ENCODE data around the gene H3-3A. TPM values are rescaled to one million over a fixed set of nuclear protein-coding genes. Genes with fewer than 3 reads are reported as not detected.

H3-3A gene
- total and polyA plus RNA-seq, 11 donors: 241 to 471 (median 305) TPM

DNA sequence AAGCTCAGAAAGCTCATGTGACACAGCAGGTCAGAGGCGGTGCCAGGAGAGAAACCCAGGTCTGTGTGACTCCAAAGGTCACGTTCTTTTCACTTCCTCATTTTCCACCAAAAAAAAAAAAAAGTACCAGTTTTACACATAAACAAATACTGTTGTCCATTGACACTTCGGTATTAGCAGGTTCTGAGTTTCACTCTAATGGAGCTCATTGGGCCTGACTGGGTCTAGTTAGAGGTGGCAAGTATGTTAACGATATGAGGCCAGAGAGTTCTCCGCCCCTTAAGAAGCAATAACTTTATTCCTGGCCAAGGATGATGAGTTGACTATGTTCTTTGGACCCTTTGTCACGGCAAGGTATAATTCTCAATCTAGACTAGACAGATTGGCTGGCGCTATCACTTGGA is 33.4 kb upstream of the H3-3A start:
- Histone ChIP-seq H3K9me3 (no peaks in the 10 kb centered on the region), H3K4me3 (no peak overlapping the region), H3K27me3 (no peaks in the 10 kb centered on the region), H3K27ac (peak overlapping the region in 1 of 12 donors; percentile 62), H3K36me3 (no peaks in the 10 kb centered on the region), H3K4me1 (peaks cover 0 to 48% (median 0%) of the 10 kb centered on the region in 12 donors)
- no peak for DNase-seq
- peak in 2 of 4 donors; percentile 18 to 39 for ATAC-seq
- WGBS, 4 donors: 84 to 92% (median 90%) methylated on average over 7 of the region's 7 CpGs
- intact Hi-C loops (cut with DNase I): no loop called here
- TF ChIP-seq POLR2A (IDR thresholded peaks at IDR 0.05): no peak
- TF ChIP-seq, protein P1, sequence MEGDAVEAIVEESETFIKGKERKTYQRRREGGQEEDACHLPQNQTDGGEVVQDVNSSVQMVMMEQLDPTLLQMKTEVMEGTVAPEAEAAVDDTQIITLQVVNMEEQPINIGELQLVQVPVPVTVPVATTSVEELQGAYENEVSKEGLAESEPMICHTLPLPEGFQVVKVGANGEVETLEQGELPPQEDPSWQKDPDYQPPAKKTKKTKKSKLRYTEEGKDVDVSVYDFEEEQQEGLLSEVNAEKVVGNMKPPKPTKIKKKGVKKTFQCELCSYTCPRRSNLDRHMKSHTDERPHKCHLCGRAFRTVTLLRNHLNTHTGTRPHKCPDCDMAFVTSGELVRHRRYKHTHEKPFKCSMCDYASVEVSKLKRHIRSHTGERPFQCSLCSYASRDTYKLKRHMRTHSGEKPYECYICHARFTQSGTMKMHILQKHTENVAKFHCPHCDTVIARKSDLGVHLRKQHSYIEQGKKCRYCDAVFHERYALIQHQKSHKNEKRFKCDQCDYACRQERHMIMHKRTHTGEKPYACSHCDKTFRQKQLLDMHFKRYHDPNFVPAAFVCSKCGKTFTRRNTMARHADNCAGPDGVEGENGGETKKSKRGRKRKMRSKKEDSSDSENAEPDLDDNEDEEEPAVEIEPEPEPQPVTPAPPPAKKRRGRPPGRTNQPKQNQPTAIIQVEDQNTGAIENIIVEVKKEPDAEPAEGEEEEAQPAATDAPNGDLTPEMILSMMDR (IDR thresholded peaks at IDR 0.05): no peak

DNA sequence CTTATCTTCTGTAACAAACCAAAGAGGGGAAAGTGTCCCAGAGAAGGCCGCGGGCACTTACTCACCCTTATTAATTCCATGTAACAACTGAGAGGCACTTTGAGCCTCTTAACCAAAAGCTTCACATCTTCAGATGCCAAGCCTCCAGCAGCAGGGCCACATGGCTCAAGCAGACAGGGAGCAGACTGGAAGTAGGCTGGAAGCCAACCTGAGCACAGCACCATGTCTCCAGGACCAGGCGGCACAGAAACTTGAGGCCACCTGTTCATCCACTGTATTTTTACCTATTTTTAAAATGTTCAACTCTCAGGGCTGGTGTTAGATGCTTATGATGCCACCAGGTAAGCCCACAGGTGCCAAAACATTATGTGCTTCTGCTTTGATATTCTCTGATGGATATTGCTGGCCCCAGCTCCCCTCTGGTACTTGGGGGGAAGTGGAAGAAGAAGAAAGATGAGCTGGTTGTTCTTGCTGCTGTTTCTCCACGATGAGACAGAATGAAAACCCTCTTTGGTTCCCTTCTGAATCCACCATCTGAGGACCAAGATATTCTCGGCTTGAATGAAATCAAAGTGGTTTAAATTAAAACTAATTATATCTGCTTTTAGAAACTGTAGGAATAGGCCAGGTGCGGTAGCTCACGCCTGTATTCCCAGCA is 32.8 kb upstream of the H3-3A start:
- no peaks in the 10 kb centered on the region for H3K36me3 ChIP-seq
- no peak for ATAC-seq
- intact Hi-C loops (cut with DNase I): no loop called here
- peak overlapping the region in 1 of 12 donors; percentile 62 for H3K27ac ChIP-seq
- H3K9me3 ChIP-seq: no peaks in the 10 kb centered on the region
- TF ChIP-seq, protein P1 (IDR thresholded peaks at IDR 0.05): no peak
- no peak for TF ChIP-seq POLR2A (IDR thresholded peaks at IDR 0.05)
- no peak for DNase-seq
- peaks cover 0 to 54% (median 4%) of the 10 kb centered on the region in 12 donors for H3K4me1 ChIP-seq
- H3K4me3 ChIP-seq: no peak overlapping the region
- H3K27me3 ChIP-seq: no peaks in the 10 kb centered on the region
- WGBS, 4 donors: 92 to 95% (median 94%) methylated on average over 7 of the region's 7 CpGs

DNA sequence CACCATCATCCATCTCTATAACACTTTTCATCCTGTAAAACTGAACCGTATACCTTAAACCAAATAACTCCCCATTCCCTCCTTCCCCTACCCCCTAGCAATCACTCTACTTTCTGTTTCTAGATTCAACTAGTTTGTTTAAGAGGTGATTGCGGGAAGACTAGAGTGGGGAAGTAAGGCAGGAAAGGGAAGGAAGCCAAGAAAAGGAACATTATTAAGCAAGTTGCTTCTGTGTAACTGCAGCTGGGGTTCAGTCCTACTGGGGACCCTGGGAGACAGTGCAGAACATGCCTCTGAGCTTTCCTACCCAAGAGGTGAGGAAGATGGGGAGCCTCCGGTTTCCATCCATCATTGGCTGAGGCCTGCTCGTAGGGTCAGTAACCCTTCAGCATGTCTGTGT is 28.9 kb upstream of the H3-3A start:
- Histone ChIP-seq H3K27ac (peak overlapping the region in 9 of 12 donors; percentile 17 to 94 (median 60)), H3K27me3 (no peaks in the 10 kb centered on the region), H3K36me3 (no peaks in the 10 kb centered on the region), H3K9me3 (no peaks in the 10 kb centered on the region), H3K4me1 (peaks cover 0 to 66% (median 10%) of the 10 kb centered on the region in 12 donors), H3K4me3 (peak overlapping the region in 1 of 12 donors; percentile 1)
- ATAC-seq (peak; percentile 22 to 55 (median 34)), DNase-seq (peak in 2 of 5 donors; percentile 19 to 37)
- TF ChIP-seq POLR2A (IDR thresholded peaks at IDR 0.05): no peak
- TF ChIP-seq, protein P1 (IDR thresholded peaks at IDR 0.05): no peak
- intact Hi-C loops (cut with DNase I): no loop called here
- WGBS, 4 donors: 86 to 95% (median 90%) methylated on average over 4 of the region's 4 CpGs

DNA sequence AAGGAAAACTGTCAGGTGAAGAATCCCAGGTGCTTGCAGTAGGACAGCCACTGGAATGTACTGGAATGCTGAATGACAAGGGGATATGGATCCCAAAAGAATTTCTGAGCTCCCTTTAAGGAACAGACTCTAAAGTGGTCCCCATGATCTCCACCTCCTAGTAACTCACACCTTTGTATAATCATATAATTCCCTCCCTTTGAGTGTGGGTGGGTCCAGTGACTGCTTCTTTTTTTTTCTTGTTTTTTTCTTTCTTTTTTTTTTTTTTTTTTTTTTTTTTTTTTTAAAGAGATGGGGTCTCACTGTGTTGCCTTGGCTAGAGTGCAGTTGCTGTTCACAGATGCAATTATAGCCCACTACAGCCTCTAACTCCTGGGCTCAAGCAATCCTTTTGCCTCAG is 28.5 kb upstream of the H3-3A start:
- intact Hi-C loops (cut with DNase I): no loop called here
- H3K9me3 ChIP-seq: no peaks in the 10 kb centered on the region
- H3K4me1 ChIP-seq: peaks cover 0 to 63% (median 10%) of the 10 kb centered on the region in 12 donors
- no peaks in the 10 kb centered on the region for H3K36me3 ChIP-seq
- H3K27ac ChIP-seq: peak overlapping the region in 11 of 12 donors; percentile 17 to 94 (median 60)
- ATAC-seq: no peak
- TF ChIP-seq POLR2A (IDR thresholded peaks at IDR 0.05): no peak
- TF ChIP-seq, protein P1 (IDR thresholded peaks at IDR 0.05): no peak
- H3K27me3 ChIP-seq: no peaks in the 10 kb centered on the region
- no peak for DNase-seq
- peak overlapping the region in 1 of 12 donors; percentile 1 for H3K4me3 ChIP-seq
